Naive B cell (primary cell): ENCODE results near the gene EXOC4. TPM values are rescaled to one million over a fixed set of nuclear protein-coding genes. Genes with fewer than 3 reads are reported as not detected.
"Not testable (repeated sequence)": the region's sequence is repeated elsewhere in the genome, so short reads cannot be mapped to it uniquely, and the experiment has no call there.

Experiments used
- ATAC-seq, 2 donors: fragments of 150-1000 bp; cut with Tn5 transposase; 2 replicates each; pipeline ENCODE4 v1.10.0; 2021; ENCODE audit warnings: low read depth in 2 of 2, mild to moderate bottlenecking in 2 of 2, moderate library complexity in 2 of 2
- DNase-seq: peaks from one replicate; pipeline ENCODE4 v3.0.0; 2022
- H3K27ac Mint-ChIP-seq, 6 donors: one replicate each; pipeline ENCODE4 v1.8.0; 2020 to 2022; ENCODE audit warnings: mild to moderate bottlenecking in 6 of 6, mixed read lengths in 6 of 6, moderate library complexity in 5 of 6, inconsistent platforms in 2 of 6
- H3K27me3 Mint-ChIP-seq, 3 donors: one replicate each; pipeline ENCODE4 v1.8.0; 2021 to 2022; ENCODE audit warnings: mixed read lengths in 3 of 3, mild to moderate bottlenecking in 1 of 3
- H3K36me3 Mint-ChIP-seq, 2 donors: one replicate each; pipeline ENCODE4 v1.8.0; 2020 to 2022; ENCODE audit warnings: mixed read lengths in 2 of 2, inconsistent platforms in 1 of 2, mild to moderate bottlenecking in 1 of 2
- H3K4me1 Mint-ChIP-seq, 3 donors: one replicate each; pipeline ENCODE4 v1.8.0; 2020 to 2022; ENCODE audit warnings: mixed read lengths in 3 of 3, inconsistent platforms in 1 of 3, mild to moderate bottlenecking in 1 of 3, moderate library complexity in 1 of 3
- H3K4me3 Mint-ChIP-seq, 8 donors: one replicate each; pipeline ENCODE4 v1.8.0; 2020 to 2022; ENCODE audit warnings: mild to moderate bottlenecking in 8 of 8, mixed read lengths in 8 of 8, moderate library complexity in 8 of 8, inconsistent platforms in 2 of 8
- H3K9me3 Mint-ChIP-seq, 7 donors: one replicate each; pipeline ENCODE4 v1.8.0; 2020 to 2022; ENCODE audit warnings: mixed read lengths in 7 of 7, mild to moderate bottlenecking in 5 of 7, inconsistent platforms in 2 of 7, moderate library complexity in 1 of 7
- polyA plus RNA-seq, 6 donors: library from polyadenylated mRNA; unstranded; fragments of 300-500 nt; fragmentation: Illumina TruSeq; gene quantifications; one replicate each; pipeline ENCODE4 v1.2.3, GENCODE V29; 2021; ENCODE audit warnings: low read depth in 6 of 6

EXOC4 gene
- polyA plus RNA-seq, 6 donors from 2014 or later, result 39.9 to 59.7 (median 47.2) TPM

DNA sequence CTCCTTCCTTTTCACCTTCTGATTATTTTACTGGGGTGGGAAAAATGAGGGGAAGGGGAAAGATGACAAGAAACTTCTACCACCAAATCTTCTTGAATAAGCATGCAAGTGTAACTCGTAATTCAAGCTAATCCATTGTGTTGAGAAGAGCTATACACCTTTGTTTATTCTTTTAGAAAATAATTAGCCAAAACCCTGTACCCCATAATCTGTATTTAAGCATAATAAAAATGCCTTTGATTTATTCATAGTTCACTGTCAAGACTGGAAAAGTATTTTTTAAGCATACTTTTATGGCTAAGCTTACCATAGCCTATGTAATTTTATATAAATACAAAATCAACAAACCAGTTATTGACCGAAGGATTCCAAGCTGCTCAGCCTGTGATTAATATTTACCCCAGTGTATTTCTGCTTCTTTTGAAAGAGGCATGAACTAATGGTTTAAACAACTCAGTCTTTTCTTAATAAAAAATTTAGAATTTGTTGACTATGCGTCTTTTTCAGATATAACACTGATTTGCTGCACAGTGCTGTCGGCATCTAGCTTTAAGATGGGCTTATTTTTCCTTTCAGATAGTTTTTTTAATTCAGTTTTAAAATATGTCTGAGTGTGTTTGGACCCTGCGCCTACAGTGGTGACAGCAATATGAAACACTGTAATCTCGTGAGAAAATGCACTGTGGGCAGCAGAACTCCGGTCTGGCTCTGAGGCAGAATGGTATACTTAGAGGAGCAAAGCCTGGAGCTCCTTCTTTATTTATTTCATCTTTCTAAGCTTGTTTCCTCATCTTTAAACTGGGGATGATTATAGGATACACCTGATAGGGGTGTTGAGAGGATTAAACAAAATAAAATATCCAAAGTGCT, 635.4 kb downstream of the EXOC4 start:
- Mint-ChIP-seq H3K27ac (no peak overlapping the region), H3K9me3 (peaks cover 0 to 6% (median 0%) of the 10 kb centered on the region in 7 donors), H3K36me3 (no peaks in the 10 kb centered on the region), H3K4me3 (no peak overlapping the region), H3K4me1 (no peaks in the 10 kb centered on the region), H3K27me3 (no peaks in the 10 kb centered on the region)
- ATAC-seq (no peak), DNase-seq (no peak)

DNA sequence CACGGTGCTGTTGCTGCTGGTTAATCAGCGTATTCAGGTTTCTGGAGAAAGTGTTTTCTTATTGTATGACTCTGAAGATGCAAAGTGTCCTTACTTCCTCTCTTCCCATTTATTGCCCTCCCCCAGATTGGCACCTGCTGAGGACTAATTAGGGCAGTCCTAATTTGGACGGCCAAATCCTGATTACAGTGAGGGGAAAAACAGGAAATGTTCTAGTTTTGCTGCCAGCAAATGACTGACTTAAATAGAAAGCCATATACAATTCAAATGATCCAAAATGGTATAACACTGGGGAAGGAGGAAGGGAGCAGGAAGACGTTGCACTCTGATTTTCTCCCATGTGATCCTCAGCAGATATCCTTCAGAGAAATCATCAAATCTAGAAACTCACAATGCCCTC, 651.9 kb downstream of the EXOC4 start:
- H3K27ac Mint-ChIP-seq, result no peak overlapping the region
- no peaks in the 10 kb centered on the region for H3K27me3 Mint-ChIP-seq
- no peaks in the 10 kb centered on the region for H3K9me3 Mint-ChIP-seq
- H3K4me1 Mint-ChIP-seq, result peaks cover 0 to 3% (median 2%) of the 10 kb centered on the region in 3 donors
- ATAC-seq (no peak), DNase-seq (no peak)
- H3K36me3 Mint-ChIP-seq, result peaks cover 38 to 45% of the 10 kb centered on the region in 2 donors
- no peak overlapping the region for H3K4me3 Mint-ChIP-seq

DNA sequence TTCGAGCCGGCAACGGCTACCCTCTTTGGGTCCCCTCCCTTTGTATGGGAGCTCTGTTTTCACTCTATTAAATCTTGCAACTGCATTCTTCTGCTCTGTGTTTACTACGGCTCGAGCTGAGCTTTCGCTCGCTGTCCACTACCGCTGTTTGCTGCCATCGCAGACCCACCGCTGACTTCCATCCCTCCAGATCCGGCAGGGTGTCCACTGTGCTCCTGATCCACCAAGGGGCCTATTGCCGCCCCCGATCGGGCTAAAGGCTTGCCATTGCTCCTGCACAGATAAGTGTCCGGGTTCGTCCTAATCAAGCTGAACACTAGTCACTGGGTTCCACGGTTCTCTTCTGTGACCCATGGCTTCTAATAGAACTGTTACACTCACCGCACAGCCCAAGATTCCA, 653.7 kb downstream of the EXOC4 start:
- DNase-seq, H3K4me1 Mint-ChIP-seq, ATAC-seq, H3K9me3 Mint-ChIP-seq, H3K27me3 Mint-ChIP-seq, H3K4me3 Mint-ChIP-seq, H3K27ac Mint-ChIP-seq: not testable (repeated sequence)
- peaks cover 30 to 40% of the 10 kb centered on the region in 2 donors for H3K36me3 Mint-ChIP-seq

DNA sequence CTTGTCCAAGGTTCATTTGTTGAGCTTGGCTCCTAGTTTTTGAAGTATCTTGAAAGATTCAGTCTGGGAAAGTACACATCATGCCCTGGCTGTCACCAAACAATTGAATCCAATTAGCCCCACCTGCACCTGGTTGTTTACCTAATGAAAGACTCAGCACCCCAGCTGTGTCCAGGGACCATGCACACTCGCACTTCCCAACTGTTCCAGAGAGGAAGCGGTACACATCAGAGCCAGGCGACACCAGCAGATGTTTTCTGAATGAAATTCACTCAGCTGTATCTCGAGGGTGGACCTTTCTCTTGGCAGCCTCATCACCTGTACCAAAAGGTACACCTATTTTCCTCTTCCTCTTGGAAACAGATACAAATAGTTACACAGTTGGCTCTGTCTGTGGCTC, 657.9 kb downstream of the EXOC4 start:
- Mint-ChIP-seq H3K4me1 (peaks cover 0 to 2% (median 0%) of the 10 kb centered on the region in 3 donors), H3K36me3 (peaks cover 3 to 19% of the 10 kb centered on the region in 2 donors), H3K9me3 (no peaks in the 10 kb centered on the region), H3K27me3 (no peaks in the 10 kb centered on the region), H3K27ac (no peak overlapping the region), H3K4me3 (no peak overlapping the region)
- no peak for ATAC-seq
- no peak for DNase-seq

DNA sequence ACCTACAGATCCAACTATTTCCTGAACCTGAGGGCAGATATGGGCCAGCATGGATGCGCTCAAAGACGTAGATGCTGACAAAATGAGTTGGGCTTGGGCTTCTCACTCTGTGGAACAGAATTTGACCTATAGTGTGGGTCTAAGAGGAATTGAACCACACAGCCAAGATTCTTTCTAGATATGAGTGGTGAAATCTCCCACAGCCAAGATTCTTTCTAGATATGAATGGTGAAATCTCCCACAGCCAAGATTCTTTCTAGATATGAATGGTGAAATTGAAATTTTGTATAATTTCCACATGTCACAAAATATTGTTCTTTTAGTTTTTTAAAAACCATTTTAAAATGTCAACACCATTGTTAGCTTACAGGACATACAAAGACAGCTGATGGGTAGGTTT, 658.8 kb downstream of the EXOC4 start:
- Mint-ChIP-seq H3K27ac (no peak overlapping the region), H3K9me3 (no peaks in the 10 kb centered on the region), H3K27me3 (no peaks in the 10 kb centered on the region), H3K4me1 (peaks cover 0 to 2% (median 0%) of the 10 kb centered on the region in 3 donors), H3K36me3 (peaks cover 4 to 12% of the 10 kb centered on the region in 2 donors), H3K4me3 (no peak overlapping the region)
- ATAC-seq (no peak), DNase-seq (no peak)

DNA sequence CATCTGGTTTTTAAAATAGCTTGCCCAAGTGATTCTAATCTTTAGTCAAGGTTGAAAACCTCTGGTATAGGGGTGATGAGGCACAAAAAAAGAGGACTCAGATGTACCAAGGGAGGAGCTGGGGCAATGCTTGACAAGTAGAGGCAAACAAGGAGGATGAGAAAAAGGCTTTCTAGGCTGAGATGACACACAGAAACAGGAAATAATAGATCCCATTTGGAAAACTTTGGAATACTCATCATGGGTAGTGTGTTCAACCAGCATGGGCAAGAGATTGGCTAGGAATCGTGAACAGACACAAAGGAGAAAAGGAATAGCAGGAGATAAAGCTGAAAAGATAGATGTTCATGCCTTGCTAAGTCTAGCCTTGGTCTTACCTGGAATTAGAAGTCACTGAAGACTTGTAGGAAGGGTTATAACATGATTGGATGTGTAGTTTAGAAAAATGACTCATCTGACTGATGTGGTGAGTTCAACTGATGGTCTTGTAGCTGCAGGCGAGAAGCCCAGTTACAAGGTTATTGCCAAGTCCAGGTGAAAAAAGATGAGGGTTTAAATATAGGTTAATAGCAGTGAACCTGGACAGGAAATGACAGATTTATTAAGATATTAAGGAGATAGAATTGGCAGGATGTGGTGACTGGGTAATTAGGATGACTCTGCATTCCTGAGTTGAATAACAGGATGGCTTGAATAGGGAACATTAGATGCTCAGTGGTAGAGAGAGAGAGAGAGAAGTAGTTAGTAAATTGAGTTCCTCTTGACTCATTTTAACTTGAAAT, 660.2 kb downstream of the EXOC4 start:
- Mint-ChIP-seq H3K4me3 (no peak overlapping the region), H3K27ac (no peak overlapping the region), H3K9me3 (peaks cover 0 to 2% (median 0%) of the 10 kb centered on the region in 7 donors), H3K27me3 (no peaks in the 10 kb centered on the region), H3K4me1 (no peaks in the 10 kb centered on the region), H3K36me3 (peaks cover 13 to 17% of the 10 kb centered on the region in 2 donors)
- DNase-seq (no peak), ATAC-seq (no peak)

DNA sequence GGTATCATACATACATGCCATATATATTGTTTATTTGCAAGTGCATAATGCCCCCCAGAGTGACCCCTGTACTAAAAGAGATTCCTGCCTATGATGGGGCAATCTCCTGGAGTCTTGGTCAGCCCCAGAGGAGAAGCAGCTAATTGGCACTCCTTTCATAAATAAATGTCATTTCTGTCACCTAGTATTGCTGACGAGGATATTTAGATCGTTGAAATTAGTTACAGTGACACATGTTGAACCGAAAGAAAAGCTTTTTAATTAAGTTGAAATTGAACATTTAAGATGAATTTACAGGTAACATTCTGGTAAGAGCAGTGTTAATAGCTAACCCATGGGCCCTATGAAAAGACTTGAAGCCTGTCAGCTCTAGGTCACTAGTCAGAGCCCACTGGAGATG, 663.7 kb downstream of the EXOC4 start:
- H3K36me3 Mint-ChIP-seq, result peaks cover 41 to 42% of the 10 kb centered on the region in 2 donors
- ATAC-seq (no peak), DNase-seq (no peak)
- no peaks in the 10 kb centered on the region for H3K27me3 Mint-ChIP-seq
- peaks cover 6 to 27% (median 22%) of the 10 kb centered on the region in 7 donors for H3K9me3 Mint-ChIP-seq
- H3K27ac Mint-ChIP-seq, result no peak overlapping the region
- no peaks in the 10 kb centered on the region for H3K4me1 Mint-ChIP-seq
- no peak overlapping the region for H3K4me3 Mint-ChIP-seq

DNA sequence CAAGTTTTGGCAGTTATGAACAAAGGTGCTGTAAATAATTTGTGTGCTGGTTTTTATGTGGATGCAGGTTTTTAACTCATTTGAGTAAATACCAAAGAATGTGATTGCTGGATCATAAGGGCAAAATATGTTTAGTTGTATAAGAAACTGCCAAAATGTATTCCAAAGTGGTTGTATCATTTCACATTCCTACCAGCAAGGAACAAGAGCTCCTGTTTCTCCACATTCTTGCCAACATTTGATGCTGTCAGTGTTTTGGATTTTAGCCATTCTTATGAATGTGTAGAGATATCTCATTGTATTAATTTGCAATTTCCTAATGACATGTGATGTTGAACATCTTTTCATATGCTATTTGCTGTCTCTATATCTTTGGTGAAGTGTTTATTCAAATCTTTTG, 666.9 kb downstream of the EXOC4 start:
- Mint-ChIP-seq H3K4me1 (no peaks in the 10 kb centered on the region), H3K4me3 (no peak overlapping the region), H3K36me3 (peaks cover 48 to 55% of the 10 kb centered on the region in 2 donors), H3K9me3 (peaks cover 9 to 42% (median 26%) of the 10 kb centered on the region in 7 donors), H3K27ac (no peak overlapping the region), H3K27me3 (no peaks in the 10 kb centered on the region)
- DNase-seq (no peak), ATAC-seq (no peak)

DNA sequence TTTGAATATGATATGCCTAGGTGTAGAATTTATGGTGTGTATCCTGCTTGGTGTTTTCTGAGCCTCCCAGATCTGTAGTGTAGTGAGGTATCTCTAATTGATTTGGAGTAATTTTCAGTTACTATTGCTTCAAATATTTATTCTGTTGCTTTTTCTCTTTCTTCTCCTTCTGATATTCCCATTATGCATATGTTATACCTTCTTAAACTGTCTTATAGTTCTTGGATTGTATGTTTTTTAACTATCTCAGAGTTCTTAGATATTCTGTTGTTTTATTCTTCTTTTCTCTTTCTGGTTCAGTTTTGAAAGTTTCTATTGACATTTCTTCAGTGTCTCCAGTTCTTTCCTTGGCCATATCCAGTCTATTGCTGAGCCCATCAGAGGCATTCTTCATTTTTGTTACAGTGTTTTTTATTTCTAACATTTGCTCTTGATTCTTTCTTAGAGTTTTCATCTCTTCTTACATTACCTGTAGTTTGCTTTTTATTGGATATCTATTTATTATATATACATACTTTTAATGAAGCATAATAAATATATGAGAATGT, 668.8 kb downstream of the EXOC4 start:
- H3K36me3 Mint-ChIP-seq, result peaks cover 48 to 51% of the 10 kb centered on the region in 2 donors
- no peaks in the 10 kb centered on the region for H3K27me3 Mint-ChIP-seq
- H3K4me1 Mint-ChIP-seq, result no peaks in the 10 kb centered on the region
- DNase-seq (no peak), ATAC-seq (no peak)
- H3K9me3 Mint-ChIP-seq, result peaks cover 9 to 42% (median 26%) of the 10 kb centered on the region in 7 donors
- H3K27ac Mint-ChIP-seq, result peak overlapping the region in 1 of 6 donors; percentile 91
- no peak overlapping the region for H3K4me3 Mint-ChIP-seq

DNA sequence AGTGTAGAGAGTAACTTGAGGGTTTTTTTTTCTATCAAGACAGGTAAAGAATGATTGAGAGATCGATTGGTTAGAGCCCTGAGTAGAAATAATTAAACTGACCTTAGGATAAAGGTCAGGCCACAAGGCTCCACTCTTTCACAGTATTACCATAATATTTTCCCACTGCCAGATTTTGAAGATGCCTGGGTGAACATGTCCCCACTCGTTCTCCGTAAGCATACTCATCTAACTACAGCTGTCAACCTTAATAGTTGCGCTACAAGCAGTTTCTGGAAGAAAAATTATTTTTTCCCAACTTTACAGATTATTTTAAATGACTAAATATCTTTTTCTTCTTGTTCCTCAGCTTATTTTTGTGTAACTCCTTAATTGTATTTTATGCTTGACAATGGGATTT, 671.1 kb downstream of the EXOC4 start:
- no peak overlapping the region for H3K27ac Mint-ChIP-seq
- no peak for DNase-seq
- no peaks in the 10 kb centered on the region for H3K4me1 Mint-ChIP-seq
- H3K27me3 Mint-ChIP-seq, result no peaks in the 10 kb centered on the region
- no peak overlapping the region for H3K4me3 Mint-ChIP-seq
- no peak for ATAC-seq
- H3K36me3 Mint-ChIP-seq, result peaks cover 39 to 41% of the 10 kb centered on the region in 2 donors
- peaks cover 9 to 41% (median 24%) of the 10 kb centered on the region in 7 donors for H3K9me3 Mint-ChIP-seq

DNA sequence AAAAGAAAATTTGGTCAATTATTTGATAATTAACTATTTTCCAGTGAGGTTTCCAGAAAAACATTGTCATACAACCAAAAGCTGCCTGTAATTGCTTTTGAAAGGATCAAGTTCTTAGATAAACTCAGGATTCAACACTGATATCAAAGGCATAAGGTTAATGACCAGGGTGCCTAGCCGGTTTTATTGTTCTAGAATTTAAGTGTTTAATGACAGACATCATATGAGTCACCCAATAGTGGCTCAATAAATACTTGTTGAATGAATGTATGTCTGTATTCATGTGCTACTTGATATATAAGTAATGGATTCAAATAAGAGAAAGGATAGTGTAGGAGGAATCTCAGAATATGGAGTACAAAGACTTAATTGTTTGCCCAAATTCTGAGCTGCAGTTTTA, 678.2 kb downstream of the EXOC4 start:
- no peak overlapping the region for H3K4me3 Mint-ChIP-seq
- peaks cover 8 to 33% of the 10 kb centered on the region in 2 donors for H3K36me3 Mint-ChIP-seq
- H3K9me3 Mint-ChIP-seq, result no peaks in the 10 kb centered on the region
- DNase-seq, result no peak
- no peaks in the 10 kb centered on the region for H3K4me1 Mint-ChIP-seq
- ATAC-seq, result no peak
- H3K27me3 Mint-ChIP-seq, result no peaks in the 10 kb centered on the region
- H3K27ac Mint-ChIP-seq, result no peak overlapping the region

DNA sequence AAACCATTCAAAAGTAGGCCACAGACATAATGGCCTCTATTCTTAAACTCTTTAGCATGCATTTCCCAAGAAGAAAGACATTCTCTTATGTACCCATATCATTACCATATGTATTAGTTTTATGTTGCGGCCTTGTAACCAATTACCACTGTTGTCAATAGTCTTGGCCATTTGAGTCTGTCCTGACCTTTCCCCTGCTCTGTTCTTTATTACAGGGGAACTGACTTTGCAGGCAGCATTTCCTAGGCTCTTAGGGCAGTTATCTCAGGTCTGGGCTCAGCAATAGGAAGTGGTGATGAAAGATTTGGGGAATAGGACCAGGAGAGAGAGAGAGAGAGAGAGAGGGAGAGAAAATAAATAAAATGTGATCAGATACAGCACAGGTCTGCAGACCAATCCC, 679.7 kb downstream of the EXOC4 start:
- peak overlapping the region in 1 of 6 donors; percentile 36 for H3K27ac Mint-ChIP-seq
- H3K36me3 Mint-ChIP-seq, result peaks cover 8 to 33% of the 10 kb centered on the region in 2 donors
- no peaks in the 10 kb centered on the region for H3K4me1 Mint-ChIP-seq
- H3K27me3 Mint-ChIP-seq, result no peaks in the 10 kb centered on the region
- ATAC-seq (no peak), DNase-seq (no peak)
- H3K9me3 Mint-ChIP-seq, result no peaks in the 10 kb centered on the region
- no peak overlapping the region for H3K4me3 Mint-ChIP-seq

DNA sequence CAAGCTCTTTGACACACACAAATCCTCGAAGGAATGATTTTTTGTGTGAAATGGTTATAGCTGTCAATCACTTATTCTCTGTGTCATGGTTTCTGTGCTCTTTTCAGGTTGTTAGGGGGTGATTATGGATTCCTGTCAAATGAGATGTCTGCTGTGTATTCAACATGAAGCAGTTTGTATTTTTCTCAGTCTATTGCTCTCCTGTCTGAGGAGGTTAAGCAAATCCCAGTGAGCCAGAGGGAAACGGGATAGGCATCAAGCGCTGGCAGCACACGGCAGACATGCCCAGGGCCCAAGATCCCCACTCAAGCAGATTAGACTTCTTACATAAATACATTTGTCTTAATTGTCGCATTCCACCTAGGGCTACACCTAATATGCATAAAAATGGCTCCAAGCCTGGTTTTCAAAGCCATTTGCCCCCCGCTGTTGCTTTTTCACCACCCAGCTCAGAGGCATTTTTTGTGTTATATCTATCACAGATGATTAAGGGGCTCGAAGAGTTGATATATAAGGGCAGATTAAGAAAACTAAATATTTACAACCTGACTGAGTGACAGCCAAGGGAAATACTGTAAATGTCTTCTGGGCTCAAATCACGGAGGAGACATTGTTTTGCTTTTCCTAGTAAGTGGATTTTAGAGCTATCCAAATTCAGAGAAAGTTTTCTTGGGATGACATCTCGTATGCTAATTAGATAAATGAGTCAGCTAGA, 681.5 kb downstream of the EXOC4 start:
- Mint-ChIP-seq H3K4me1 (no peaks in the 10 kb centered on the region), H3K27ac (no peak overlapping the region), H3K27me3 (no peaks in the 10 kb centered on the region), H3K36me3 (peaks cover 21 to 38% of the 10 kb centered on the region in 2 donors), H3K9me3 (no peaks in the 10 kb centered on the region), H3K4me3 (no peak overlapping the region)
- no peak for ATAC-seq
- DNase-seq, result no peak
